Measurements from ENCODE around the gene TMEM14C.
"Not testable (repeated sequence)": the region's sequence is repeated elsewhere in the genome, so short reads cannot be mapped to it uniquely, and the experiment has no call there.

Gene TMEM14C

DNA sequence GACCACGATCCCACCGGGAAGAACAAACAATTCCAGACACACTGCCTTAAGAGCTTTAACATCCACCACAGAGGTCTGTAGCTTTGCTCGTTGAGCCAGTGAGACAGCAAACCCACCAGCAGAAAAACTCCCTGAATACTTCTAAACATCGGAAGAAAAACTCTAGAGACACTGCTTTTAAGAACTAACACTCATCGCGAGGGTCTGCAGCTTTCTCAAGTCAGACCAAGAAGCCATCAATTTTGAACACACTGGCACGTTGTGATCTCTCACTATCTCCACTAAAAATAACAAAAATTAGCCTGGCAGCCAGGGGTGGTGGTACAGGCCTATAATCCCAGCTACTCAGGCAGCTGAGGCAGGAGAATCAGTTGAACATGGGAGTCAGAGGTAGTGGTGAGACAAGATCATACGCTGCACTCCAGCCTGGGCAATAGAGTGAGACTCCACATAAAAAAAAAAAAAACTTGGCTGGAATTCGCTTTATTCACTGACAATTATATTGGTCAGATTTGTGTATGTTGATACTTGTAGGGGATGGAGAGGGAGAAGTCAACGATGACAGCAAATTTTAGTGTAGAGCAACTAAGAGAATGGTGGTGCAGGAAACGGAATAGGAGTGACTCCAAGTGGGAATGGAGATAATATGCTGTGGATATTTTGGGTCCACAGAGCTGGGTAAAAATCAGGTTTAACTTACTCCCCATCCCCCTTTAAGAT is 860 bp upstream of the TMEM14C start:
- DNase-seq = no peak

DNA sequence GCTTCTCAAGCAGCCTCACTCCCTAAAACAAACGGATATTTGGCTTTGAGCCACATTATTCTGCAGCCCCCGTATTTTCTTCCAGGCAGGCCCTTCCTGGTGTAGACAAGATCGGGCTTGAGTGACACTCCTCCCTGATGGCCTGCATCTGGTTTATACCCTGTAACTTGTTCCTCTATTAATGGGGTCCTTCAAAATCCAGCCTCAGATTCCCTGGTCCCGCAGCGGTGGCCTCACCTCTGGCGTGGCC is 375 bp upstream of the TMEM14C start:
- DNase-seq = peak; percentile 0

DNA sequence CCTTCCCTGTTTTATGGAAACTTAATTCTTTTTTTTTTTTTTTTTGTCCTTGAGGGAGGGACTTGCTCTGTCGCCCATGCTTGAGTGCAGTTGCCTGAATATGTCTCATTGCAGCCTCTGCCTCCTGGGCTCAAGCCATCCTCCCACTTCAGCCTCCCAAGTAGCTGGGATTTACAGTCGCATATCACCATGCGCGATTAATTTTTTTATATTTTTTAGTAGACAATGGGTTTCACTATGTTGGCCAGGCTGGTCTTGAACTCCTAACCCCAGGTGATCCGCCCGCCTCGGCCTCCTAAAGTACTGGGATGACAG is 654 bp downstream of the TMEM14C start:
- no peak for DNase-seq

DNA sequence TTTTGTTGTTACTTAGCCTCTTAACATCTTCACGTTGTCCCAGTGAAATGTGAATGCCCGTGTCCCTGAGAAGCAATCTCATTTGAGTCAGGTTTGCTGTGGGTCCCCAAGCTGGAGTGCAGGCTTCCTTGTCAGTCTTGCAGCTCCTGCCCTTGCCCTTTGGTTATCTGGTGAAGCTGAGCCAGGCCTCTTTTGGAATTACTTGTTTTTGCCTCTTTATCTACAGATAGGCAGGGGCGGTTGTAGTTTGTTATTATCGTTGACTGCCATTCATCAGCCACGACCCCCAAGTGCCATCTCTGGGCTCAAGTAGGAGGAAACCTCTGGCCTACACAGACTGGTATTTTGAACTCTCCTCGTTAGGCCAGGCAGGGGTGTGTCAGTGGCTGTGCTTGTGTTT is 2.2 kb downstream of the TMEM14C start:
- DNase-seq = no peak

DNA sequence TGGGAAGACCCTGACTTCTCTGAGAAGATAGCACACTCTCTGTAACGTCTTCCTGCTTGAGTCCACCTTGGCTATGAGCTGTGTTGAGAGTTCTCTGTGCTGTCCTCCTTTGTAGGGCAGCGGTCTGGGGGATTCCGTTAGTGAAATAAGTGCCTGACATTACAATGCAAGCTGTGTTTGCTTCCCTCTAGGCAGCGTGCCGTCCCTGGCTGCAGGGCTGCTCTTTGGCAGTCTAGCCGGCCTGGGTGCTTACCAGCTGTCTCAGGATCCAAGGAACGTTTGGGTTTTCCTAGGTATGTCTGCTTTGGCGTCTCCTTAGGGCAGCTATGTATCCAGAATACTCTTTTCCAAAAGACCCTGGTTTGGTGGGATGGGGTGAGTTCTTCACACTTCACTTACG is 2.8 kb downstream of the TMEM14C start:
- no peak for DNase-seq

DNA sequence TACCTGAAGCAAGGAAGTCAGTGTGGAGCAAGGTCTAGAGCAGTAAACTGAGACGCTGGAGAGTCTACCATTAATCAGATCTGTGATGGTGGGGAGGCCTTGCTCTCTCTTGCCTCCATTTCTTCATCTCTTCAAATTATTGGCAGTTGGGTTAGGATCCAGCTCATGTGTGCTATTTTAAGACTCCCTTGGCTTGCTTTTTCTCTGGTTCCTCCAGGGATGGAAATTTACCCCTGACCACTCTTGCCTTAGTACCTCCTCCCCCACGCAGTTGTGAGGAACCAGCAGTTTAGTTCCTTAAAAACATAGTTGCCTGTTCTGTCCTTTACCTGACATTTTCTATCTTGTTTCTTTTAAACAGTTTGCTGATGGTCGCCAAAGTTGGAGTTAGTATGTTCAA is 7.4 kb downstream of the TMEM14C start:
- no peak for DNase-seq

DNA sequence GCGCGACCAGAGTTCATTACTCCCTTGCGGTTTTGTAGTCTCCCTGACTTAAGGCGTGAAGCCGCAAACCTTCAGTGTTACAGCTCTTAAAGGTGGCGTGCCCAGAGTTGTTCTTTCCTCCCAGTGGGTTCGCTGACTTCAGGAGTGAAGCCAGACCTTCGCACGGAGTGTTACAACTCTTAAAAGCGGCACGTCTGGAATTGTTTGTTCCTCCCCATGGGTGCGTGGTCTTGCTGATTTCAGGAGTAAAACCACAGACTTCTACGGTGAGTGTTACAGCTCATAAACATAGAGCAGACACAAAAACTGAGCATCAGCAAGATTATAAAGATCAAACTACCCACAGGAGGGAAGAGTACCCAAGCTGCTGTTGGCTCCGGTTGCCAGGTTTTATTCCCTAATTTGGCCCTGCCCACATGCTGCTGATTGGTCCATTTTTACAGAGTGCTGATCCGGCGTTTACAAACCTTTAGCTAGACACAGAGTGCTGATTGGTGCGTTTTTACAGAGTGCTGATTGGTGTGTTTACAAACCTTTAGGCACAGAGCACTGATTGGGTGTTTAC is 10.4 kb downstream of the TMEM14C start:
- DNase-seq = no peak

DNA sequence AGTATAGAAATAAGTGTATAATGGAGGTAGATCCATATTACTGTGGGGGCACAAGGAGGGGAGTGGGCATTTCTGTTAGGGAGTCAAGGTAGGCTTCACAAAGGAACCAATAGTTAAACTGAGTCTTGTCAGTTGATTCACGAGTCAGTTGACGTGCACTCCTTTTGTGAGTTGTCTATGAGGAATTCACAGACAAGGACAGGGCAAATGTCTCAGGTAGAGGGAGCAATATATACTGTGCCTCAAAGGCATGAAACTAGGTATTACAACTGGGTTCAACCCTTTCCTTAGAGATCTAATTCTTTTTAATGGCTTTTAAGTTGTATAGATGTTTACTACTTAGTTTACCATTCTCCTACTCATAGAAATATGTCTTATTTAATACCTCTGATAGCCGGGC is 11.0 kb downstream of the TMEM14C start:
- no peak for DNase-seq

DNA sequence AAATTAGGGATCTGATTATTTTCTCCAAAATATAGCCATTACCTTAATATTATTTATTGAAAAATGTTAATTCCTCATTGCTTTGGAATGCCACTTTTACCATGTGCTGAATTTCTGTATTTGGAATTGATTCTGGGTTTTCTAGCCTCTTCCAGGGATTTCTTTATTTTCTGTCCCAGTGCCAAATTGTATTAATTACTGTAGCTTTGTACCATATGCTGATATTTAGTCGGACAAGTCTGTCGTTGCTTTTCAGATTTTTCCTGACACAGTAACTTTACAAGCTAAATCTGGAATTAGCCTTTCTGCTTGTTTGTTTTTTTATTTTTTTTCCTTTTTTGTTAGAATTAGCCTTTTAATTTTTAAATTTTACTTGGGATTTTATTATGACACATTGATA is 13.9 kb downstream of the TMEM14C start:
- DNase-seq = no peak

DNA sequence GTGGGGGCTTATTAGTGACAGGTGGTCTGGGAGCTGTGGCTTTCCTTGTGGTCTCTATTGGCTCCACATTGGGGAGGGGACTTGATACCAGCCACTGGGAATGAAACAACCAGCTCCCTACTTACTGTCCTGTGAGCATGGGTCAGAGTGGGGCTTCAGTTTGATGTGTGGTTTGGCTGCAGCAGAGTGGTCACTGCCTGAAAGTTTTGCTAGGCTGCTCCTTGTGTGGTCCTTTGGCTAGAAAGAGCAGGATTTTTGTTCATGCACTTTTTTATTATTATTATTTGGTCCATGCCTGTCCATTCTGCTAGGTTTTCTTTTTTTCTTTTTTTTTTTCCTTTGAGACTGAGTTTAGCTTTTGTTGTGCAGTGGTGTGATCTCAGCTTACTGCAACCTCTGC is 17.2 kb downstream of the TMEM14C start:
- DNase-seq = no peak

DNA sequence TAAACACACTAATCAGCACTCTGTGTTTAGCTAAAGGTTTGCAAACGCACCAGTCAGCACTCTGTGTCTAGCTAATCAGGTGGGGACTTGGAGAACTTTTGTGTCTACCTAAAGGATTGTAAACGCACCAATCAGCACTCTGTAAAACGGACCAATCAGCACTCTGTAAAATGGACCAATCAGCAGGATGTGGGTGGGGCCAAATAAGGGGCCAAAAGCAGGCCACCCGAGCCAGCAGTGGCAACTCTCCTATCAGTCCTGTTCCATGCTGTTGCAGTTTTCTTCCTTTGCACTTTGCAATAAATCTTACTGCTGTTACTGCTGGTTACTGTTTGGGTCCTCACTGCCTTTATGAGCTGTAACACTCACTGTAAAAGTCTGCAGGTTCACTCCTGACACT is 18.8 kb downstream of the TMEM14C start:
- not testable (repeated sequence) for DNase-seq

DNA sequence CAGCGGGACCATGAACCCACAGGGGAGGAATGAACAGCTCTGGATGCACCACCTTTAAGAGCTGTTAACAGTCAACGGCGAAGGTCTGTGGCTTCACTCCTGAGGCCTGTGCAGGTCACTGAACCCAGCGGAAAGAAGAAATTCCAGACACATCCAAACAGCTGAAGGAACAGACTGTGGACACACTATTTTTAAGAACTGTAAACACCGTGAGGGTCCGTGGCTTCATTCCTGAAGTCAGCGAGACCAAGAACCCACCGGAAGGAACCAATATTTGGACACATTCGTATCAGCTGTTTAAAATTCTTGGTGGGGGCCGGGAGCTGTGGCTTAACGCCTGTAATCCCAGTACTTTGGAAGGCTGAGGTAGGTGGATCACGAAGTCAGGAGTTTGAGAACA is 19.4 kb downstream of the TMEM14C start:
- DNase-seq = no peak

DNA sequence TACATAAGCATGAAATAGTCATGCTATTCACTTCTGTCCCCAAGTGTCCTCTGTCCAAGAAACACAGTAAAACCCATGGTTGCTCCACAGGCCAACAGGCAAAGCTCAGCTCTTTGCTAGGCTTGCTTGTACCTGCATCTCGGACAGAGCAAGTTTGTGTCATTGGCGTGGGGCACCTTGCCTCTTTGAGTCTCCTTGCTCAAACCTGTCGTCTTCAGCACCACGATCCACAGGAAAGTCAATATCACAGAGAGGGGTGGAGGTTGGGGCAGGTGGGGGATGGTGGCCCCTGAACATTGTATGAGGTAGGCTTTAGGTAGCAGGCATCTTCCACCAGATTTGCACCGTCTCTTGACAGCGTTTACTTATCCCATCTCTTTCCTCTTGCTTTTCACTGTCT is 20.6 kb downstream of the TMEM14C start:
- DNase-seq = no peak

DNA sequence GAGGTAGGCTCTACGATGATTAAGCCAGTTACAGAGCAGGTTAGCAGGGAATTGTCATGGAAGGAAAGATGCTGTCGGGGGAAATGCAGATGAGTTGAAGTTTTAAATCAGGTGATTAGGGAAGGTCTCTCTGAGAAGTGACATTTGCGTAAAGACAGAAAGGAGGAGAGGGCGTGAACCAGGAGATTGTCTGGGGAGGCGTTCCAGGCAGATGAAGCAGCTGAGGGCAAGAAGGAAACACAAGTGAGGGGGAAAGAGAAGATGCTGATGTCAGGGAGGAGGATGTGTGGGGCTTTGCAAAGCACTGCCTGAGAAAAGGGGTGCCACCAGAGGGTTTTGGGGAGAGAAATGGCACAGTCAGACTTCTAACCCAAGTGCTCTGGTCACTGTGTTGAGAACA is 22.2 kb downstream of the TMEM14C start:
- no peak for DNase-seq

DNA sequence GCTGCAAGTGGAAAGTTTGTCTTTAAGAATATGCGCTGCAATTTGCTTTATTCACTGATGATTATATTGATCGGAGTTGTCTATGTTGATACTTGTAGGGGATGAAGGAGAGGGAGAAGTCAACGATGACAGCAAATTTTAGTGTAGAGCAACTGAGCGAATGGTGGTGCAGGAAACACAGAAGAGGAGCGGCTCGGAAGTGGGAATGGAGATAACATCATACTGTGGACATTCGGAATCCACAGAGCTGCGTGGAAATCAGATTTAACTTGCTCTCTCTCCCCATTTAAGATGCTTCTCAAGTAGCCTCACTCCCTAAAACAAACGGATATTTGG is 24.0 kb downstream of the TMEM14C start:
- DNase-seq = no peak

DNA sequence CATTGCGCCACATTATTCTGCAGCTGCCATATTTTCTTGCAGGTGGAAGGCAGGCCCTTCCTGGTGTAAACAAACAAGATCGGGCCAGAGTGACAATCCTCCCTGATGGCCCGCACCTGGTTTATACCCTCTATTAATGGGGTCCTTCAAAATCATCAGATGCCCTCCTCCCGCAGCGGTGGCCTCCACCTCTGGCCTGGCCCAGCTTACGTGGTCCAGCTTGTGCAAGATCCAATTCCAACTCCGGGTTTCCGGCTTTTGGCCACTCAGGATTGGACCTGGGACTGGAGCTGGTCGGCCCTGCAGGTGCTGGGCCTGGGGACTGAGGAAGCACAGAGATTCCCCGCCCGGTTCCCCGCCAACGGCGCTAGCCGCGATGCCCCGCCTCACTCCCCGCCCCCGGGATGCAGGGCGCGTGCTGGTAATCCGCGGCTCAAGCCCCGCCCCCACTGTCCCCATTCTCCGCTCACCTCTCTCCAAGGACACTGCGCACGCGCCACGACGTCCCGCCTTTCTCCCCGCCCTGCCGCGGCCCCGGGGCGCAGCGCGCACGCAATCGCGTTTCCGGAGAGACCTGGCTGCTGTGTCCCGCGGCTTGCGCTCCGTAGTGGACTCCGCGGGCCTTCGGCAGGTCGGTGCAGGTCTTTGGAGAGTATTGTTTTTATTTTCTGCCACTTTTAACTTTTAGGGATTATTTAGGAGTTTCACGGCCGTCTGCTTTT is 24.5 kb downstream of the TMEM14C start, which contains the start of gene TMEM14B:
Gene TMEM14B (plus strand): TSS at position 555 of the 722 bp plus-strand sequence. CDS start 1,441 bp downstream, outside the sequence.
- peak; percentile 98 for DNase-seq

DNA sequence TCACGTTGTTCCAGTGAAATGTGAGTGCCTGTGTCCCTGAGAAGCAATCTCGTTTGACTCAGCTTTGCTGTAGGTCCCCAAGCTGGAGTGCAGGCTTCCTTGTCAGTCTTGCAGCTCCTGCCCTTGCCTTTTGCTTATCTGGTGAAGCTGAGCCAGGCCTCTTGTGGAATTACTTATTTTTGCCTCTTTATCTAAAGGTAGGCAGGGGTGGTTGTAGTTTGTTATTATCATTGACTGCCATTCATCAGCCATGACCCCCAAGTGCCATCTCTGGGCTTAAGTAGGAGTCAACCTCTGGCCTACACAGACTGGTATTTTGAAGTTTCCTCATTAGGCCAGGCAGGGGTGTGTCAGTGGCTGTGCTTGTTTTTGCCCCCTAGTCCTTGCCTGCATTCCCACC is 26.9 kb downstream of the TMEM14C start:
- DNase-seq = no peak

DNA sequence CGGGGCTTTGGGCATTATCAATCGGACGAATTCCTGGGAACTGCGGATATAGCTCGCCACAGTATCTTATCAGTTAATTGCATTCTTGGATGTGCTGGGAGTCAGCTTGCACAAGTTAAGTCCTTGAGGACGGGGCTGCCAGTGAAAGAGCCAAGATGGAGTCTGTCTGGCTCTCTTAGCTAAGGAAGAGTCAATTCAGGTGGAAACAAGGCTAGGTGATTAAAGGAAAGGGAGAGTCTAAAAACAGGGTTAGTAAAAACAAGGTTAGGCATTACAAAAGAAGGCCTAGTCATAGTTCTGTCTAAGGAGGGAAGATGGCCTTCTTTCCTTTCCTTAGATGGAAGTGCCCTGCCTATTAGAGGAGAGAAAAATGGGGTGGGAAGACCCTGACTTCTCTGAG is 27.7 kb downstream of the TMEM14C start:
- not testable (repeated sequence) for DNase-seq

DNA sequence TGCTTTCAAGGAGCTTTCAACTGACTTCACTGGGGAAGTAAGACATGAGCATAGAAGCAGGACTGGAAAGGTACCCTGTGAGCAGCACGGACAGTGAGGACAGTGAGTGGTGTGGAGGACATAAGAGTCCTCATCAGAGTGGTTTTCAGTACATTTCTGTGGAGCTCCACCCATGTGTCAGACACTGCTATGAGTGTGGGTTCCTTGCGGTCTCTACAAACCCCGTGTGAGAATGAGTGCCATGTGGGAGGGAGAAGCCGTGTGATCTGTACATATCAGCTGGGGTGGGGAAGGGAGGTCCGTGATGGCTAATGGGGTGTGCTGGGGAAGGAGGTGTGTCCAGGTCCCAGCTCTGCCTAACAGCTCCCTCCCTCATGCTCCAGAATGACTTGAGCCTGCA is 28.9 kb downstream of the TMEM14C start:
- DNase-seq = not testable (repeated sequence)

DNA sequence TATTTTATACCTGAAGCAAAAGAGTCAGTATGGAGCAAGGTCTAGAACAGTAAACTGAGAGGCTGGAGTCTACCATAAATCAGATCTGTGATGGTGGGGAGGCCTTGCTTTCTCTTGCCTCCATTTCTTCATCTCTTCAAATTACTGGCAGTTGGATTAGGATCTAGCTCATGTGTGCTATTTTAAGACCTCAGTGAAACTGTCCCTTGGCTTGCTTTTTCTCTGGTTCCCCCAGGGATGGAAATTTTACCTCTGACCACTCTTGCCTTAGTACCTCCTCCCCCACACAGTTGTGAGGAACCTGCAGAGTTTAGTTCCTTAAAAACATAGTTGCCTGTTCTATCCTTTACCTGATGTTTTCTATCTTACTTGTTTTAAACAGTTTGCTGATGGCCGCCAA is 33.2 kb downstream of the TMEM14C start:
- DNase-seq = no peak

DNA sequence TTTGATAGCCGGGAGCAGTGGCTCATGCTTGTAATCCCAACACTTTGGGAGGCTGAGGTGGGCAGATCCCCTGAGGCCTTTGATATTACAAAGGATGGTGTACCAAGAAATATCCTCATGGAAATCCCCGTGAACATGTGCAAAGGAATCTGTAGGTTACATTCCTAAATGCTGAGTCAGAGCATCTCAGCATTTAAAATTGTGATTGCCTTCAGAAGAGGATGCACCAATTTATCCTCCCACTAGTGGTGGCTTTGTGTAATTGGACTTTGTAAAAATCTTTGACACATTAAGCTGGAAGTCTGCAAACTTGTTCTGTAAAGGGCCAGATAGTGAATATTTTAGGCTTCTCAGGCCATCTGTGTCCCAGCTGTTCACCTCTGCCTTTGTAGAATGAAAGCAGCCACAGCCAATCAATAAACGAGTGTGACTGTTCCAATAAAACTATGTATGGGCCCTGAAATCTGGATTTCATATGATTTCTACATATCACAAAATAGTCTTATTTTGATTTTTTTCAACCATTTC is 36.5 kb downstream of the TMEM14C start:
- peak; percentile 1 for DNase-seq

DNA sequence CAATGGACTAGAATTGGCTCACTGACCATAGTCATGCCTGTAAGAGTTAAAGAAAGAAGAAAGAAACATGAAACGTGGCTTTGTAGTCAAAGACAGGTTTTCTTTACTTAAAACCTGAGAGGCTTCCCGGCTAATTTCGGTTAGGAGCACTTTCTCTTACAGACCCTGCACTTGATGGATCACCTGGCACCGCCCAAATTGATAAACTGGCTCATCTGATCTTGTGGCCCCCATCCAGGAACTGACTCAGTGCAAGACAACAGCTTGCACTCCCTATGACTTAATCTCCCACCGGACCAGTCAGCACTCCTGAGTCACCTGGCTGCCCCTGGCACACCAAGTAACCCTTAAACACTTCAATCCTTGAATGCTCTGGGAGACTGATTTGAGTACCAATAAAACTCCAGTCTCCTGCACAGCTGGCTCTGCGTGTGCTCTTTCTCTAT is 37.0 kb downstream of the TMEM14C start:
- DNase-seq = no peak

DNA sequence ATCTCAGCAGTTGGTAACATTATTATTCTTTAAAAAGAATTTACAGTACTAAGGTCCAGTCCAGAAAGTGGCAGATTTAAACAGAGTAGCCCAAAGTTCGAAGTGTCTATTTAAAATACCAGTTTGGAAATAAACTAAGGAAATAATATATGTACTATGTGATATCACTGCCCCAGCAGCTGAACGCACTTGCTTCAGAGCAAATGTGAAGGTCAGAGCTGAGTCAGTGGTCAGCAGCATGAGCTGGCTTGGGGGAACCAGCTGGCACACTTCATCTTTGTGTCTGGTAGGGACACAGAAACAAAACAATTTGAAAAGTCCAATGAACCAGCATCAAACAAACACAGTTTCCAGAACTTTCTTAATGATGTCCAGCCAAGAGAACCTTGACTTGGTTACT is 40.1 kb downstream of the TMEM14C start:
- no peak for DNase-seq

DNA sequence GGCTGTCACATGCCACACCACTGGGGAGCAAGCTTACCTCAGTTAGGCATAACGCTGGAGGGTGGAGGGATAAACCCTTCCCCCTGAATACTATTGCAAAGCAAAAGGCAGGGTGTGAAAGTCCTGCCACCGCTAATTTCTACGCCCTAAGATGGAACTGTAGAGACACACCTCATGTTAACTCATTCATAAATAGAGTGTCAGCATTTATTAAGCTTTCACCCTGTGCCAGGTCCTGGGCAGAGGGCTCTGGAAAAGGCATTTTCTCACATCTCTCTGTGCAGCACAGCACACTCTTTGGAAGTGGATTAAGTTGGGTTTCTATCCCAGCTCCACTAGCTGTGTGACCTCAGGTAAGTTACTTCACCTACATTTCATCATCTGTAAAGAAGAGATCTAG is 46.5 kb downstream of the TMEM14C start:
- DNase-seq = no peak
